K562 (cell line): Measurements from ENCODE around the gene UGP2.

Experiments
- CHD4 ChIP-seq: fragments of 200-600 bp; sonication (generic); IDR thresholded peaks from 3 replicates; pipeline ENCODE4 v1.6.1; 2012; ENCODE audit warnings: low read depth, mild to moderate bottlenecking, mixed read lengths, low read length, inconsistent platforms; ENCODE audit not compliant: insufficient read depth, insufficient replicate concordance, poor library complexity, severe bottlenecking
- FOXM1 ChIP-seq, 2 experiments: fragments of 450-650 bp in 1 of 2; sonication (generic) in 1 of 2; formaldehyde crosslinking in 1 of 2; IDR thresholded peaks; 2 replicates each; pipeline versions ENCODE4 v1.6.1 to v1.9.0; 2017 to 2022; ENCODE audit warnings: low read depth in 2 of 2, mild to moderate bottlenecking in 2 of 2, missing genetic modification reagents in 1 of 2, moderate library complexity in 1 of 2
- MTA3 ChIP-seq: fragments of 450-650 bp; formaldehyde crosslinking; IDR thresholded peaks from 2 replicates; pipeline ENCODE4 v1.6.1; 2017; ENCODE audit warnings: mild to moderate bottlenecking, borderline replicate concordance
- MYNN ChIP-seq, 2 experiments: sonication (generic); formaldehyde crosslinking in 1 of 2; IDR thresholded peaks; 2 replicates each; pipeline versions ENCODE4 v1.5.0 to v1.6.1; 2016 to 2020; ENCODE audit warnings: antibody characterized with exemption in 1 of 2, missing genetic modification reagents in 1 of 2
- NFE2L1 ChIP-seq: fragments of 450-650 bp; IDR thresholded peaks from 2 replicates; pipeline ENCODE4 v1.6.1; 2016; ENCODE audit warnings: missing genetic modification characterization, low read depth, mild to moderate bottlenecking, missing compliant biosample characterization, moderate library complexity, borderline replicate concordance
- POLR2A ChIP-seq: fragments of 450-650 bp; conservative IDR thresholded peaks from 2 replicates; pipeline ENCODE4 v1.6.1; 2016
- TAF1 ChIP-seq: IDR thresholded peaks from 2 replicates; pipeline ENCODE4 v1.6.1; 2011; ENCODE audit warnings: mild to moderate bottlenecking, low read length, moderate library complexity; ENCODE audit not compliant: insufficient read depth, control insufficient read depth, severe bottlenecking; ENCODE audit errors: extremely low read depth
- ZNF384 ChIP-seq: IDR thresholded peaks from 2 replicates; pipeline ENCODE4 v1.6.1; 2012; ENCODE audit warnings: low read depth, low read length, improper control_type of control experiment
- ZNF449 ChIP-seq: fragments of 250-450 bp; sonication (Bioruptor Pico); IDR thresholded peaks from 2 replicates; pipeline ENCODE4 v1.8.0; 2022; ENCODE audit warnings: moderate library complexity, mild to moderate bottlenecking, inconsistent platforms
- TF ChIP-seq, protein P1 (sequence below): fragments of 250-450 bp; sonication (Bioruptor Pico); IDR thresholded peaks from 2 replicates; pipeline ENCODE4 v1.8.0; 2021; ENCODE audit warnings: borderline replicate concordance, mild to moderate bottlenecking, moderate library complexity; ENCODE audit not compliant: poor library complexity, severe bottlenecking

DNA sequence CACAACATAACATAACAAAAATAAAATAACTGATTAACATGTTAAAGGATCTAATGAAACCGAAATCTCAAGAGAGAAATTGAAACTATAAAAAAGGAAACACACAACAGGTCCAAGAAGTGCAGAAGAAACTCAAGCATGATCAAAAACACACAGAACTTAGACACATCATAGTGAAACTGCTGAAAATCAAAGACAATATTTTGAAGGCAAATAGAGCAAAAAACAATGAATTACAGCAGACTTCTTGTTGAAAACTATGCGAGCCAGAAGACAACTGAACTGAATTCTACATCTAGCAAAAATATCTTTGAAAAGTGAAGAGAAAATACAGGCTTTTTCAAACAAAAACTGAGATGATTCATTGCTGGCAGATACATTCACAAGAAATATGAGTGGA is 61.3 kb downstream of the UGP2 start:
- TF ChIP-seq MTA3 = no peak
- TF ChIP-seq ZNF384 = no peak
- no peak for TF ChIP-seq ZNF449 (CRISPR knock-in tag)
- no peak for TF ChIP-seq CHD4
- TF ChIP-seq, protein P1, sequence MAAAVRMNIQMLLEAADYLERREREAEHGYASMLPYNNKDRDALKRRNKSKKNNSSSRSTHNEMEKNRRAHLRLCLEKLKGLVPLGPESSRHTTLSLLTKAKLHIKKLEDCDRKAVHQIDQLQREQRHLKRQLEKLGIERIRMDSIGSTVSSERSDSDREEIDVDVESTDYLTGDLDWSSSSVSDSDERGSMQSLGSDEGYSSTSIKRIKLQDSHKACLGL (CRISPR knock-in tag) = no peak
- TF ChIP-seq TAF1 = no peak
- TF ChIP-seq NFE2L1 = no peak
- TF ChIP-seq FOXM1 (IDR thresholded peaks at IDR 0.05; ENCODE audit: low read depth) = no peak
- no peak for TF ChIP-seq FOXM1 (CRISPR knock-in tag; IDR thresholded peaks at IDR 0.05; ENCODE audit: low read depth)
- TF ChIP-seq POLR2A = no peak
- no peak for TF ChIP-seq MYNN (IDR thresholded peaks at IDR 0.05)
- TF ChIP-seq MYNN (CRISPR knock-in tag; IDR thresholded peaks at IDR 0.05) = no peak
